DND-41 (cell line): Measurements from ENCODE around the gene SERBP1.

ENCODE experiments used
- CTCF ChIP-seq: IDR thresholded peaks from 2 replicates; pipeline ENCODE4 v1.5.1; 2012; ENCODE audit warnings: borderline replicate concordance, low read length, moderate library complexity, mild to moderate bottlenecking; ENCODE audit not compliant: poor library complexity, severe bottlenecking; ENCODE audit errors: extremely low read depth
- EZH2 ChIP-seq: IDR thresholded peaks from 3 replicates; pipeline ENCODE4 v1.6.1; 2012; ENCODE audit warnings: borderline replicate concordance, low read depth, mild to moderate bottlenecking, moderate library complexity, low read length, inconsistent platforms; ENCODE audit not compliant: severe bottlenecking

DNA sequence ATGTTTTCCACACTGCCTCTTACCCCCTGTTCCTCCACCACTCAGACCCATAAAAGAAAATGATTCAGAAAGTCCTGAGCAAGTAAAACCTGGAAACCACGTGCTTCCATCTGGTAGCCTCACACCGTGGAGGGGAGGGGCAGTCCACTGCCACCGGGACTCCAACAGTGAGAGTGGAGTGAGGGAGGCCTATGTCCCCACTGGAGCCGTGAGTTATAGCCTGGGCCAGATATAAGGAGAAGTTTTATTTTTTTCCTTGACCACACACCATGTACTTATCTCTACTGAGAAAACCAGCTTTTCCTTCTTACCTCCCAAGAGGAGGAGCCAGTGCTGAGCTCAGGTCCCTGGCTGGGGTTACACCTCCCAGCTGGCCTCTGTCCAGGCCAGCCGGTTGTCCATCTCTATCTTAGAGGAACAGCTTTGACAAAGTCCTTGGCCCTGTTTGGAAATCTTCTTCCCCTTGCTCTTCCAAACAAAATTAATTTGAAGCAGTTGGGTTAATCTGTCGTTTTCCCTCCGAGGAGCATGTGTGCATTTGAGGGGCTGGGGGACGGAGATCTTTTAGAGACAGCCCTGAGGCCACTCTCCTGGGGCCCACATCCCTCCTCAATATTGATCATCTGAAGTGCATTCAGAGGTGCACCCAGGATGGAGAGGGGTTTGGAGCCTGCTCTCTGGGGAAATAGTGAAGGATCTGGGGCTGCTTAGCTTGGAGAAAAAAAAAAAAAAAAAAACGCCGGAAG, 49.1 kb upstream of the SERBP1 start:
- TF ChIP-seq CTCF (no peak), EZH2 (no peak)
